Spleen (tissue), 7 donors: ENCODE data around the gene UPK3A.

Experiments used
- CTCF ChIP-seq, 11 experiments: fragments of 200-600 bp in 7 of 11; fragments of 450-650 bp in 4 of 11; sonication (generic) in 4 of 11; IDR thresholded peaks in 8 of 11; conservative IDR thresholded peaks in 3 of 11; 1 replicate in 7 of 11; 2 replicates in 4 of 11; pipeline versions ENCODE4 v1.4.0 to v1.8.0; 2016 to 2021; ENCODE audit warnings: antibody characterized with exemption in 11 of 11, inconsistent platforms in 4 of 11, mild to moderate bottlenecking in 1 of 11
- POLR2A ChIP-seq, 3 donors: fragments of 450-650 bp; IDR thresholded peaks; one replicate each; pipeline ENCODE4 v1.5.1; 2017; ENCODE audit warnings: antibody characterized with exemption in 3 of 3, mild to moderate bottlenecking in 1 of 3
- donor health status: DM: no; HTN: no; CAD: no; lungs with moderate emphysema.
- donor health status: DM: no; HTN: no; CAD: no.
- donor health status: DM: no; HTN: no; CAD: no.

- TF ChIP-seq POLR2A (IDR thresholded peaks at IDR 0.05) (no peak), CTCF (IDR thresholded peaks at IDR 0.05 in 8 of 11, conservative IDR thresholded peaks at IDR 0.05 in 3 of 11) (no peak)
Measured at GRCh38 chr22:45271667-45272201, 13.0 kb upstream of the UPK3A start.
